Liver (tissue), 9 donors: ENCODE measurements around the gene ADSS2. TPM values are rescaled to one million over a fixed set of nuclear protein-coding genes. Genes with fewer than 3 reads are reported as not detected.

Source experiments
- DNase-seq: peaks from one replicate; pipeline ENCODE4 v3.0.0-alpha.2; 2017; ENCODE audit warnings: low spot score
- H3K27ac ChIP-seq, 2 donors: one replicate each; pipeline ENCODE4 v1.7.0; 2013; ENCODE audit warnings: inconsistent platforms in 2 of 2, low read length in 2 of 2, control low read depth in 1 of 2, low read depth in 1 of 2, mild to moderate bottlenecking in 1 of 2
- H3K27me3 ChIP-seq, 4 donors: one replicate each; pipeline versions ENCODE4 v1.6.1 to v1.7.0; 2013; ENCODE audit warnings: low read length in 3 of 4, inconsistent platforms in 1 of 4, mild to moderate bottlenecking in 1 of 4, moderate library complexity in 1 of 4; ENCODE audit not compliant: control insufficient read depth in 4 of 4, insufficient read depth in 4 of 4
- H3K36me3 ChIP-seq, 4 donors: one replicate each; pipeline versions ENCODE4 v1.6.1 to v1.7.0; 2013; ENCODE audit warnings: low read length in 3 of 4, mild to moderate bottlenecking in 3 of 4, low read depth in 1 of 4, moderate library complexity in 1 of 4; ENCODE audit not compliant: control insufficient read depth in 4 of 4, insufficient read depth in 3 of 4
- H3K4me1 ChIP-seq, 4 donors: one replicate each; pipeline versions ENCODE4 v1.6.1 to v1.7.0; 2013; ENCODE audit warnings: low read length in 3 of 4, mild to moderate bottlenecking in 3 of 4, moderate library complexity in 1 of 4; ENCODE audit not compliant: control insufficient read depth in 4 of 4, insufficient read depth in 4 of 4
- H3K4me3 ChIP-seq, 3 donors: one replicate each; pipeline versions ENCODE4 v1.6.1 to v1.7.0; 2013; ENCODE audit warnings: low read length in 3 of 3, control low read depth in 1 of 3, low read depth in 1 of 3, mild to moderate bottlenecking in 1 of 3
- H3K9ac ChIP-seq, 2 donors: one replicate each; pipeline ENCODE4 v1.7.0; 2013; ENCODE audit warnings: low read length in 2 of 2, mild to moderate bottlenecking in 2 of 2, moderate library complexity in 2 of 2, control low read depth in 1 of 2, low read depth in 1 of 2
- H3K9me3 ChIP-seq, 4 donors: one replicate each; pipeline versions ENCODE4 v1.6.1 to v1.7.0; 2013; ENCODE audit warnings: low read length in 3 of 4; ENCODE audit not compliant: control insufficient read depth in 4 of 4
- EGR1 ChIP-seq, 2 donors: IDR thresholded peaks; 2 replicates each; pipeline ENCODE4 v1.6.1; 2016 to 2018; ENCODE audit warnings: antibody characterized with exemption in 2 of 2, low read depth in 2 of 2
- FOXA1 ChIP-seq: IDR thresholded peaks from 2 replicates; pipeline ENCODE4 v1.6.1; 2016; ENCODE audit warnings: antibody characterized with exemption
- GABPA ChIP-seq, 2 donors: IDR thresholded peaks in 1 of 2; conservative IDR thresholded peaks in 1 of 2; 2 replicates each; pipeline ENCODE4 v1.6.1; 2016; ENCODE audit warnings: antibody characterized with exemption in 2 of 2, mild to moderate bottlenecking in 1 of 2, moderate library complexity in 1 of 2
- HNF4A ChIP-seq, 2 donors: conservative IDR thresholded peaks; 2 replicates each; pipeline ENCODE4 v1.6.1; 2016; ENCODE audit warnings: antibody characterized with exemption in 2 of 2, mild to moderate bottlenecking in 2 of 2
- HNF4G ChIP-seq: IDR thresholded peaks from 2 replicates; pipeline ENCODE4 v1.6.1; 2016; ENCODE audit warnings: antibody characterized with exemption
- JUND ChIP-seq, 2 donors: IDR thresholded peaks; 2 replicates each; pipeline ENCODE4 v1.6.1; 2016; ENCODE audit warnings: antibody characterized with exemption in 2 of 2
- NR2F2 ChIP-seq: IDR thresholded peaks from 2 replicates; pipeline ENCODE4 v1.6.1; 2016; ENCODE audit warnings: antibody characterized with exemption
- RAD21 ChIP-seq, 2 donors: IDR thresholded peaks; 2 replicates each; pipeline ENCODE4 v1.6.1; 2016; ENCODE audit warnings: antibody characterized with exemption in 2 of 2, mild to moderate bottlenecking in 2 of 2
- RXRA ChIP-seq, 2 donors: IDR thresholded peaks; 2 replicates each; pipeline ENCODE4 v1.6.1; 2017 to 2018; ENCODE audit warnings: antibody characterized with exemption in 2 of 2, mild to moderate bottlenecking in 1 of 2
- SP1 ChIP-seq: IDR thresholded peaks from 2 replicates; pipeline ENCODE4 v1.6.1; 2018; ENCODE audit warnings: antibody characterized with exemption, mild to moderate bottlenecking
- TAF1 ChIP-seq: conservative IDR thresholded peaks from 2 replicates; pipeline ENCODE4 v1.6.1; 2016; ENCODE audit warnings: antibody characterized with exemption, mild to moderate bottlenecking
- WGBS: extraction: QIAGEN DNeasy Blood & Tissue Kit; methylation state at CpG from one replicate; pipeline ENCODE4 v1.1.7; 2013; 5-methylcytosine and 5-hydroxymethylcytosine counted together
- polyA plus RNA-seq, 2 donors: library from polyadenylated mRNA; stranded (reverse) in 1 of 2; unstranded in 1 of 2; fragments of 200-250 nt in 1 of 2; fragments of >200 nt in 1 of 2; fragmentation: Nextera tagmentation in 1 of 2; extraction: Ambion mirVana in 1 of 2; gene quantifications; one replicate each; pipeline versions ENCODE4 v1.2.1 to v1.2.3, GENCODE V29; 2013 to 2015
- total RNA-seq, 2 donors: library from RNA; depleted of rRNA; stranded (reverse); fragments of >200 nt; gene quantifications; one replicate each; pipeline ENCODE4 v1.2.3, GENCODE V29; 2014
- TF ChIP-seq, protein P1 (sequence below): IDR thresholded peaks from 2 replicates; pipeline ENCODE4 v1.6.1; 2016; ENCODE audit warnings: antibody characterized with exemption, mild to moderate bottlenecking
- donor health status: healthy.
- donor health status: healthy.
- donor health status: healthy.
- donor health status: healthy.
- donor health status: healthy.

The ADSS2 gene
- total and polyA plus RNA-seq, 4 donors, result 7.3 to 17.3 (median 12.6) TPM

GRCh38 chr1:244369256-244370057 is 82.3 kb downstream of the ADSS2 start:
- Histone ChIP-seq H3K9ac (no peak overlapping the region), H3K4me3 (no peak overlapping the region), H3K27ac (no peak overlapping the region), H3K27me3 (peaks cover 0 to 3% (median 0%) of the 10 kb centered on the region in 4 donors), H3K4me1 (no peaks in the 10 kb centered on the region), H3K36me3 (no peaks in the 10 kb centered on the region), H3K9me3 (no peaks in the 10 kb centered on the region)
- no peak for DNase-seq
- TF ChIP-seq TAF1 (no peak), JUND (IDR thresholded peaks at IDR 0.05) (no peak)
- TF ChIP-seq, protein P1, sequence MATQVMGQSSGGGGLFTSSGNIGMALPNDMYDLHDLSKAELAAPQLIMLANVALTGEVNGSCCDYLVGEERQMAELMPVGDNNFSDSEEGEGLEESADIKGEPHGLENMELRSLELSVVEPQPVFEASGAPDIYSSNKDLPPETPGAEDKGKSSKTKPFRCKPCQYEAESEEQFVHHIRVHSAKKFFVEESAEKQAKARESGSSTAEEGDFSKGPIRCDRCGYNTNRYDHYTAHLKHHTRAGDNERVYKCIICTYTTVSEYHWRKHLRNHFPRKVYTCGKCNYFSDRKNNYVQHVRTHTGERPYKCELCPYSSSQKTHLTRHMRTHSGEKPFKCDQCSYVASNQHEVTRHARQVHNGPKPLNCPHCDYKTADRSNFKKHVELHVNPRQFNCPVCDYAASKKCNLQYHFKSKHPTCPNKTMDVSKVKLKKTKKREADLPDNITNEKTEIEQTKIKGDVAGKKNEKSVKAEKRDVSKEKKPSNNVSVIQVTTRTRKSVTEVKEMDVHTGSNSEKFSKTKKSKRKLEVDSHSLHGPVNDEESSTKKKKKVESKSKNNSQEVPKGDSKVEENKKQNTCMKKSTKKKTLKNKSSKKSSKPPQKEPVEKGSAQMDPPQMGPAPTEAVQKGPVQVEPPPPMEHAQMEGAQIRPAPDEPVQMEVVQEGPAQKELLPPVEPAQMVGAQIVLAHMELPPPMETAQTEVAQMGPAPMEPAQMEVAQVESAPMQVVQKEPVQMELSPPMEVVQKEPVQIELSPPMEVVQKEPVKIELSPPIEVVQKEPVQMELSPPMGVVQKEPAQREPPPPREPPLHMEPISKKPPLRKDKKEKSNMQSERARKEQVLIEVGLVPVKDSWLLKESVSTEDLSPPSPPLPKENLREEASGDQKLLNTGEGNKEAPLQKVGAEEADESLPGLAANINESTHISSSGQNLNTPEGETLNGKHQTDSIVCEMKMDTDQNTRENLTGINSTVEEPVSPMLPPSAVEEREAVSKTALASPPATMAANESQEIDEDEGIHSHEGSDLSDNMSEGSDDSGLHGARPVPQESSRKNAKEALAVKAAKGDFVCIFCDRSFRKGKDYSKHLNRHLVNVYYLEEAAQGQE, result no peak
- WGBS, result 72% methylated on average over 18 of the region's 18 CpGs

GRCh38 chr1:244368279-244368678 is 83.4 kb downstream of the ADSS2 start:
- H3K36me3 ChIP-seq, result no peaks in the 10 kb centered on the region
- no peaks in the 10 kb centered on the region for H3K9me3 ChIP-seq
- no peak overlapping the region for H3K4me3 ChIP-seq
- peaks cover 0 to 3% (median 0%) of the 10 kb centered on the region in 4 donors for H3K27me3 ChIP-seq
- H3K9ac ChIP-seq, result no peak overlapping the region
- DNase-seq, result no peak
- H3K4me1 ChIP-seq, result no peaks in the 10 kb centered on the region
- 81% methylated on average over 5 of the region's 5 CpGs for WGBS
- no peak overlapping the region for H3K27ac ChIP-seq
- no peak for TF ChIP-seq FOXA1
- TF ChIP-seq SP1, result no peak
- TF ChIP-seq, protein P1, result no peak
- TF ChIP-seq GABPA (IDR thresholded peaks at IDR 0.05 in 1 of 2, conservative IDR thresholded peaks at IDR 0.05 in 1 of 2), result no peak
- no peak for TF ChIP-seq RXRA (IDR thresholded peaks at IDR 0.05)
- TF ChIP-seq HNF4G, result no peak
- TF ChIP-seq HNF4A (conservative IDR thresholded peaks at IDR 0.05), result no peak
- no peak for TF ChIP-seq NR2F2
- no peak for TF ChIP-seq RAD21 (IDR thresholded peaks at IDR 0.05)
- no peak for TF ChIP-seq EGR1 (IDR thresholded peaks at IDR 0.05; ENCODE audit: low read depth in 2 of 2)
